HCT116 (cell line): Measurements from ENCODE around the gene FMR1. TPM values are rescaled to one million over a fixed set of nuclear protein-coding genes. Genes with fewer than 3 reads are reported as not detected.

ENCODE experiments used
- ATAC-seq: fragments of 200-7000 bp; cut with Tn5 transposase; 2 replicates; pipeline ENCODE4 v1.9.1; 2020; ENCODE audit warnings: mild to moderate bottlenecking, moderate library complexity
- BruUV-seq: library from RNA; stranded (reverse); fragments of 400-500 nt; replicated peaks from 2 replicates; lab custom pipeline; 2021; lab: Mats Ljungman, UMichigan
- CTCF ChIA-PET: fragments of 300-600 bp; sonication (Branson Sonifier 250); formaldehyde crosslinking; loops from one replicate; lab custom pipeline; 2021; ENCODE audit warnings: antibody characterized with exemption; lab: Charles Lee
- POLR2A ChIA-PET: fragments of 300-600, 350-600 bp; sonication (Branson Sonifier 250); formaldehyde crosslinking; loops from one replicate; lab custom pipeline; 2021; ENCODE audit warnings: antibody characterized with exemption; lab: Charles Lee
- RAD21 ChIA-PET, 2 experiments: fragments of 300-600 bp; sonication (Branson Sonifier 250); formaldehyde crosslinking; loops; one replicate each; lab custom pipeline; 2023; ENCODE audit warnings: low total read pairs in 2 of 2; ENCODE audit not compliant: uncharacterized antibody in 2 of 2, unreplicated experiment in 2 of 2, low non-redundant PET in 1 of 2; lab: Charles Lee
- DNase-seq: peaks from one replicate; pipeline ENCODE4 v3.0.0-alpha.2; 2010; ENCODE audit warnings: low read depth, low spot score
- H2AFZ ChIP-seq: fragments of 200-600 bp; shearing (Covaris generic), sonication (generic); 2 replicates; pipeline ENCODE4 v1.6.1; 2017; ENCODE audit warnings: low read depth, mixed run types, mixed read lengths, antibody characterized with exemption, low read length; ENCODE audit not compliant: poor library complexity, severe bottlenecking
- H3K27ac ChIP-seq: 2 replicates; pipeline ENCODE4 v1.5.1; 2012; ENCODE audit warnings: low read depth, low read length
- H3K27me3 ChIP-seq: fragments of 200-600 bp; sonication (generic); 2 replicates; pipeline ENCODE4 v1.6.1; 2016; ENCODE audit warnings: mixed run types, low read length, mixed read lengths; ENCODE audit not compliant: insufficient read depth
- H3K36me3 ChIP-seq, 2 experiments: fragments of 200-500 bp in 1 of 2; fragments of 200-600 bp in 1 of 2; sonication (Bioruptor generic) in 1 of 2; sonication (generic) in 1 of 2; 2 replicates each; pipeline versions ENCODE4 v1.5.1 to v1.6.1; 2014 to 2016; ENCODE audit warnings: low read length in 2 of 2, inconsistent platforms in 1 of 2, mixed read lengths in 1 of 2, mixed run types in 1 of 2; ENCODE audit not compliant: insufficient read depth in 2 of 2, control insufficient read depth in 1 of 2
- H3K4me1 ChIP-seq, 2 experiments: fragments of 200-600 bp in 1 of 2; sonication (generic) in 1 of 2; 2 replicates each; pipeline versions ENCODE4 v1.5.1 to v1.6.1; 2012 to 2017; ENCODE audit warnings: low read length in 2 of 2, inconsistent platforms in 1 of 2, mild to moderate bottlenecking in 1 of 2, mixed read lengths in 1 of 2, mixed run types in 1 of 2, moderate library complexity in 1 of 2; ENCODE audit not compliant: insufficient read depth in 2 of 2, control insufficient read depth in 1 of 2
- H3K4me2 ChIP-seq: fragments of 200-600 bp; sonication (generic); 2 replicates; pipeline ENCODE4 v1.6.1; 2017; ENCODE audit warnings: mixed run types, low read length, mixed read lengths
- H3K4me3 ChIP-seq, 2 experiments: fragments of 200-600 bp in 1 of 2; sonication (generic) in 1 of 2; replicated peaks in 1 of 2; 2 replicates each; pipeline ENCODE4 v1.5.1; 2011 to 2016; ENCODE audit warnings: low read length in 2 of 2, control low read depth in 1 of 2, low read depth in 1 of 2, mild to moderate bottlenecking in 1 of 2, mixed read lengths in 1 of 2, mixed run types in 1 of 2
- H3K79me2 ChIP-seq: fragments of 200-600 bp; sonication (generic); 2 replicates; pipeline ENCODE4 v1.6.1; 2017; ENCODE audit warnings: mild to moderate bottlenecking, mixed run types, low read length, moderate library complexity, mixed read lengths; ENCODE audit not compliant: insufficient read depth
- H3K9ac ChIP-seq: fragments of 200-600 bp; sonication (generic); 2 replicates; pipeline ENCODE4 v1.6.1; 2016; ENCODE audit warnings: low read length, mixed read lengths
- H3K9me2 ChIP-seq: fragments of 200-600 bp; sonication (generic), shearing (Covaris generic); 2 replicates; pipeline ENCODE4 v1.6.1; 2017; ENCODE audit warnings: mixed run types, mild to moderate bottlenecking, moderate library complexity; ENCODE audit not compliant: insufficient read depth
- H3K9me3 ChIP-seq, 2 experiments: fragments of 200-500 bp in 1 of 2; fragments of 200-600 bp in 1 of 2; sonication (Bioruptor generic) in 1 of 2; sonication (generic) in 1 of 2; 2 replicates each; pipeline ENCODE4 v1.6.1; 2014 to 2017; ENCODE audit warnings: low read length in 2 of 2, mixed read lengths in 2 of 2, inconsistent platforms in 1 of 2, low read depth in 1 of 2, mild to moderate bottlenecking in 1 of 2, mixed run types in 1 of 2, moderate library complexity in 1 of 2; ENCODE audit not compliant: control insufficient read depth in 1 of 2, insufficient read depth in 1 of 2
- H4K20me1 ChIP-seq: fragments of 200-600 bp; sonication (generic), shearing (Covaris generic); 2 replicates; pipeline ENCODE4 v1.6.1; 2017; ENCODE audit warnings: mixed run types, mild to moderate bottlenecking, moderate library complexity; ENCODE audit not compliant: insufficient read depth
- CTCF ChIP-seq, 3 experiments: fragments of 200-600 bp in 1 of 3; sonication (generic) in 1 of 3; IDR thresholded peaks in 2 of 3; conservative IDR thresholded peaks in 1 of 3; 2 replicates each; pipeline ENCODE4 v1.5.1; 2012 to 2017; ENCODE audit warnings: low read depth in 2 of 3, low read length in 2 of 3, antibody characterized with exemption in 1 of 3, borderline replicate concordance in 1 of 3, control low read depth in 1 of 3, mild to moderate bottlenecking in 1 of 3, mixed read lengths in 1 of 3, mixed run types in 1 of 3, moderate library complexity in 1 of 3; ENCODE audit not compliant: insufficient read depth in 1 of 3
- EGR1 ChIP-seq: IDR thresholded peaks from 2 replicates; pipeline ENCODE4 v1.6.1; 2012; ENCODE audit warnings: low read depth
- ELF1 ChIP-seq: IDR thresholded peaks from 2 replicates; pipeline ENCODE4 v1.6.1; 2012; ENCODE audit warnings: low read depth, borderline replicate concordance
- MAX ChIP-seq: IDR thresholded peaks from 2 replicates; pipeline ENCODE4 v1.6.1; 2012
- POLR2A ChIP-seq: IDR thresholded peaks from 2 replicates; pipeline ENCODE4 v1.7.0; 2011; ENCODE audit warnings: borderline replicate concordance; ENCODE audit not compliant: insufficient read depth, insufficient read length; ENCODE audit errors: extremely low read depth
- POLR2AphosphoS5 ChIP-seq: IDR thresholded peaks from 2 replicates; pipeline ENCODE4 v1.6.1; 2011; ENCODE audit warnings: mild to moderate bottlenecking, low read depth, low read length, moderate library complexity
- RAD21 ChIP-seq: IDR thresholded peaks from 2 replicates; pipeline ENCODE4 v1.6.1; 2012; ENCODE audit warnings: low read depth, mild to moderate bottlenecking
- SIN3A ChIP-seq: IDR thresholded peaks from 2 replicates; pipeline ENCODE4 v1.6.1; 2012; ENCODE audit warnings: low read depth
- SRF ChIP-seq: IDR thresholded peaks from 2 replicates; pipeline ENCODE4 v1.6.1; 2012; ENCODE audit warnings: low read depth
- ZFX ChIP-seq: fragments of 450-650 bp; IDR thresholded peaks from 2 replicates; pipeline ENCODE4 v1.6.1; 2017
- ZNF274 ChIP-seq: fragments of 200-500 bp; sonication (Bioruptor generic); IDR thresholded peaks from 2 replicates; pipeline ENCODE4 v1.6.1; 2014; ENCODE audit warnings: mild to moderate bottlenecking, low read depth, low read length, inconsistent platforms
- intact Hi-C: fragments of 100-400 bp; cut with micrococcal nuclease; formaldehyde crosslinking; loops from 2 replicates; pipeline ENCODE4 v1.10.0; 2022
- total RNA-seq: library from RNA; stranded (reverse); gene quantifications from one replicate; pipeline ENCODE4 v1.2.1, GENCODE V29; 2021; ENCODE audit not compliant: unreplicated experiment
- TF ChIP-seq, protein P1 (sequence below): IDR thresholded peaks from 2 replicates; pipeline ENCODE4 v1.6.1; 2011; ENCODE audit warnings: mild to moderate bottlenecking, low read length, moderate library complexity; ENCODE audit not compliant: insufficient replicate concordance; ENCODE audit errors: extremely low read depth
- TF ChIP-seq, protein P2 (sequence below): IDR thresholded peaks from 2 replicates; pipeline ENCODE4 v1.6.1; 2012
- TF ChIP-seq, protein P3 (sequence below): IDR thresholded peaks from 2 replicates; pipeline ENCODE4 v1.6.1; 2012; ENCODE audit warnings: low read depth

FMR1 gene
- total RNA-seq, 1 experiment from 2014 or later = 31.1 TPM

GRCh38 chrX:147897117-147897516, 14.6 kb upstream of the FMR1 start:
- POLR2A ChIA-PET = no interaction called here
- ATAC-seq = no peak
- Histone ChIP-seq H3K9ac (no peak overlapping the region), H3K4me2 (no peak overlapping the region), H3K27ac (no peak overlapping the region), H3K9me2 (no peaks in the 10 kb centered on the region), H3K4me1 (no peaks in the 10 kb centered on the region), H4K20me1 (no peaks in the 10 kb centered on the region), H3K9me3 (no peaks in the 10 kb centered on the region), H3K4me3 (no peak overlapping the region), H2AFZ (no peak overlapping the region), H3K36me3 (no peaks in the 10 kb centered on the region), H3K27me3 (no peaks in the 10 kb centered on the region), H3K79me2 (no peaks in the 10 kb centered on the region)
- TF ChIP-seq, protein P1, sequence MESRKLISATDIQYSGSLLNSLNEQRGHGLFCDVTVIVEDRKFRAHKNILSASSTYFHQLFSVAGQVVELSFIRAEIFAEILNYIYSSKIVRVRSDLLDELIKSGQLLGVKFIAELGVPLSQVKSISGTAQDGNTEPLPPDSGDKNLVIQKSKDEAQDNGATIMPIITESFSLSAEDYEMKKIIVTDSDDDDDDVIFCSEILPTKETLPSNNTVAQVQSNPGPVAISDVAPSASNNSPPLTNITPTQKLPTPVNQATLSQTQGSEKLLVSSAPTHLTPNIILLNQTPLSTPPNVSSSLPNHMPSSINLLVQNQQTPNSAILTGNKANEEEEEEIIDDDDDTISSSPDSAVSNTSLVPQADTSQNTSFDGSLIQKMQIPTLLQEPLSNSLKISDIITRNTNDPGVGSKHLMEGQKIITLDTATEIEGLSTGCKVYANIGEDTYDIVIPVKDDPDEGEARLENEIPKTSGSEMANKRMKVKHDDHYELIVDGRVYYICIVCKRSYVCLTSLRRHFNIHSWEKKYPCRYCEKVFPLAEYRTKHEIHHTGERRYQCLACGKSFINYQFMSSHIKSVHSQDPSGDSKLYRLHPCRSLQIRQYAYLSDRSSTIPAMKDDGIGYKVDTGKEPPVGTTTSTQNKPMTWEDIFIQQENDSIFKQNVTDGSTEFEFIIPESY = no peak
- TF ChIP-seq MAX = no peak
- TF ChIP-seq SRF = no peak
- TF ChIP-seq ZFX = no peak
- TF ChIP-seq CTCF (IDR thresholded peaks at IDR 0.05 in 2 of 3, conservative IDR thresholded peaks at IDR 0.05 in 1 of 3; ENCODE audit: borderline replicate concordance in 1 of 3, insufficient read depth in 1 of 3, low read depth in 2 of 3, low read length in 2 of 3) = no peak
- no peak for TF ChIP-seq POLR2AphosphoS5
- no peak for TF ChIP-seq EGR1
- no peak for TF ChIP-seq ELF1
- TF ChIP-seq ZNF274 = no peak
- no peak for TF ChIP-seq RAD21
- TF ChIP-seq SIN3A = no peak
- TF ChIP-seq, protein P2, sequence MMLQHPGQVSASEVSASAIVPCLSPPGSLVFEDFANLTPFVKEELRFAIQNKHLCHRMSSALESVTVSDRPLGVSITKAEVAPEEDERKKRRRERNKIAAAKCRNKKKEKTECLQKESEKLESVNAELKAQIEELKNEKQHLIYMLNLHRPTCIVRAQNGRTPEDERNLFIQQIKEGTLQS = no peak
- TF ChIP-seq, protein P3, sequence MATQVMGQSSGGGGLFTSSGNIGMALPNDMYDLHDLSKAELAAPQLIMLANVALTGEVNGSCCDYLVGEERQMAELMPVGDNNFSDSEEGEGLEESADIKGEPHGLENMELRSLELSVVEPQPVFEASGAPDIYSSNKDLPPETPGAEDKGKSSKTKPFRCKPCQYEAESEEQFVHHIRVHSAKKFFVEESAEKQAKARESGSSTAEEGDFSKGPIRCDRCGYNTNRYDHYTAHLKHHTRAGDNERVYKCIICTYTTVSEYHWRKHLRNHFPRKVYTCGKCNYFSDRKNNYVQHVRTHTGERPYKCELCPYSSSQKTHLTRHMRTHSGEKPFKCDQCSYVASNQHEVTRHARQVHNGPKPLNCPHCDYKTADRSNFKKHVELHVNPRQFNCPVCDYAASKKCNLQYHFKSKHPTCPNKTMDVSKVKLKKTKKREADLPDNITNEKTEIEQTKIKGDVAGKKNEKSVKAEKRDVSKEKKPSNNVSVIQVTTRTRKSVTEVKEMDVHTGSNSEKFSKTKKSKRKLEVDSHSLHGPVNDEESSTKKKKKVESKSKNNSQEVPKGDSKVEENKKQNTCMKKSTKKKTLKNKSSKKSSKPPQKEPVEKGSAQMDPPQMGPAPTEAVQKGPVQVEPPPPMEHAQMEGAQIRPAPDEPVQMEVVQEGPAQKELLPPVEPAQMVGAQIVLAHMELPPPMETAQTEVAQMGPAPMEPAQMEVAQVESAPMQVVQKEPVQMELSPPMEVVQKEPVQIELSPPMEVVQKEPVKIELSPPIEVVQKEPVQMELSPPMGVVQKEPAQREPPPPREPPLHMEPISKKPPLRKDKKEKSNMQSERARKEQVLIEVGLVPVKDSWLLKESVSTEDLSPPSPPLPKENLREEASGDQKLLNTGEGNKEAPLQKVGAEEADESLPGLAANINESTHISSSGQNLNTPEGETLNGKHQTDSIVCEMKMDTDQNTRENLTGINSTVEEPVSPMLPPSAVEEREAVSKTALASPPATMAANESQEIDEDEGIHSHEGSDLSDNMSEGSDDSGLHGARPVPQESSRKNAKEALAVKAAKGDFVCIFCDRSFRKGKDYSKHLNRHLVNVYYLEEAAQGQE = no peak
- no peak for TF ChIP-seq POLR2A
- DNase-seq = no peak
- no TSS peak for BruUV-seq
- CTCF ChIA-PET = no interaction called here
- RAD21 ChIA-PET = no interaction called here
- intact Hi-C loops = no loop called here
